Measurements from ENCODE around the gene CD164L2.

The CD164L2 gene

DNA sequence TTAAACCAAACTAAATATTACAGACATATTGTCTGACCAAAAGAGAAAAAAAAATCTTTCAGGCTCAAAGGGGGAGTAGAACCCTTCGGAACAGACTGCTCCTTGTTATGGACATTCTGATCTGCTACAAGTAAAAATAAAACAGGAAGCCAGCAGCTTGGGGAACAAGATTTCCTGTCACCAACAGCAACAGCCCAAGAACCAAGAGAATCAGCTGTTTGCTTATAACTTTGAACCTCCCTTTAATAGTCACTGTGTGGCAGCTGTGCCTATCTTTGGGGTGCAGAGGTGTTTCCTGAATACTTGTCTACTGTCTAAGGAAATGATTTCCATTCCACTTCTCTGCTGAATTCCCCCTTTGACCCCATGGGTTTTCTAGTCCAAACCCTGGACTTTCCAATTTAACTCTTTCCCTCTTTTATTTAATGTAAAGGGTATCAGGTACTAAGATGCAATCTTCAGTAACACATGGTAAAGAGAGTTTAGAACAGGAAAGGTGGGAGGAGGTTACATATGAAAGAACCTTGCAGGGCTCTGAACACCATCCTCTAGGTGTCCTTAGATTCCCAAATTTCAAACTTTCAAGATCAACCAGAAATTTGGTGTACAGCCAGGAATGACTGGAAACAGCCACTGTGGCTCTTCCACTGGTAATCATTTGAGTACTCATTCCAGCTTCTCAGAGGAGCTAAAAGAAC, 47.9 kb upstream of the CD164L2 start:
- ATAC-seq, result no peak; the same call in 2 of the 3 replicates

GRCh38 chr1:27429029-27429425, 45.9 kb upstream of the CD164L2 start:
- no peak for ATAC-seq
- TF ChIP-seq, protein P1, sequence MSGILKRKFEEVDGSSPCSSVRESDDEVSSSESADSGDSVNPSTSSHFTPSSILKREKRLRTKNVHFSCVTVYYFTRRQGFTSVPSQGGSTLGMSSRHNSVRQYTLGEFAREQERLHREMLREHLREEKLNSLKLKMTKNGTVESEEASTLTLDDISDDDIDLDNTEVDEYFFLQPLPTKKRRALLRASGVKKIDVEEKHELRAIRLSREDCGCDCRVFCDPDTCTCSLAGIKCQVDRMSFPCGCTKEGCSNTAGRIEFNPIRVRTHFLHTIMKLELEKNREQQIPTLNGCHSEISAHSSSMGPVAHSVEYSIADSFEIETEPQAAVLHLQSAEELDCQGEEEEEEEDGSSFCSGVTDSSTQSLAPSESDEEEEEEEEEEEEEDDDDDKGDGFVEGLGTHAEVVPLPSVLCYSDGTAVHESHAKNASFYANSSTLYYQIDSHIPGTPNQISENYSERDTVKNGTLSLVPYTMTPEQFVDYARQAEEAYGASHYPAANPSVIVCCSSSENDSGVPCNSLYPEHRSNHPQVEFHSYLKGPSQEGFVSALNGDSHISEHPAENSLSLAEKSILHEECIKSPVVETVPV (CRISPR knock-in tag; IDR thresholded peaks at IDR 0.05), result no peak
- TF ChIP-seq ZNF565 (CRISPR knock-in tag; conservative IDR thresholded peaks at IDR 0.05; ENCODE audit: low read depth) (no peak), ZFP3 (CRISPR knock-in tag; IDR thresholded peaks at IDR 0.05) (no peak), ZC3H10 (CRISPR knock-in tag; IDR thresholded peaks at IDR 0.05) (no peak), BACH2 (CRISPR knock-in tag; IDR thresholded peaks at IDR 0.05; ENCODE audit: borderline replicate concordance) (no peak), RARB (CRISPR knock-in tag; IDR thresholded peaks at IDR 0.05) (no peak), PATZ1 (CRISPR knock-in tag; IDR thresholded peaks at IDR 0.05; ENCODE audit: borderline replicate concordance) (no peak), ESRRG (CRISPR knock-in tag; IDR thresholded peaks at IDR 0.05) (no peak), ZFP30 (CRISPR knock-in tag; IDR thresholded peaks at IDR 0.05) (no peak), ARNTL (CRISPR knock-in tag; IDR thresholded peaks at IDR 0.05; ENCODE audit: borderline replicate concordance, low read depth) (no peak), ZNF70 (CRISPR knock-in tag; IDR thresholded peaks at IDR 0.05) (no peak), ZNF8 (CRISPR knock-in tag; IDR thresholded peaks at IDR 0.05) (no peak), OSR1 (CRISPR knock-in tag; IDR thresholded peaks at IDR 0.05) (no peak), TOX (CRISPR knock-in tag; IDR thresholded peaks at IDR 0.05; ENCODE audit: borderline replicate concordance) (no peak)
- TF ChIP-seq, protein P2, sequence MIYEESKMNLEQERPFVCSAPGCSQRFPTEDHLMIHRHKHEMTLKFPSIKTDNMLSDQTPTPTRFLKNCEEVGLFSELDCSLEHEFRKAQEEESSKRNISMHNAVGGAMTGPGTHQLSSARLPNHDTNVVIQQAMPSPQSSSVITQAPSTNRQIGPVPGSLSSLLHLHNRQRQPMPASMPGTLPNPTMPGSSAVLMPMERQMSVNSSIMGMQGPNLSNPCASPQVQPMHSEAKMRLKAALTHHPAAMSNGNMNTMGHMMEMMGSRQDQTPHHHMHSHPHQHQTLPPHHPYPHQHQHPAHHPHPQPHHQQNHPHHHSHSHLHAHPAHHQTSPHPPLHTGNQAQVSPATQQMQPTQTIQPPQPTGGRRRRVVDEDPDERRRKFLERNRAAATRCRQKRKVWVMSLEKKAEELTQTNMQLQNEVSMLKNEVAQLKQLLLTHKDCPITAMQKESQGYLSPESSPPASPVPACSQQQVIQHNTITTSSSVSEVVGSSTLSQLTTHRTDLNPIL (CRISPR knock-in tag; IDR thresholded peaks at IDR 0.05; ENCODE audit: low read depth), result no peak
- TF ChIP-seq, protein P3, sequence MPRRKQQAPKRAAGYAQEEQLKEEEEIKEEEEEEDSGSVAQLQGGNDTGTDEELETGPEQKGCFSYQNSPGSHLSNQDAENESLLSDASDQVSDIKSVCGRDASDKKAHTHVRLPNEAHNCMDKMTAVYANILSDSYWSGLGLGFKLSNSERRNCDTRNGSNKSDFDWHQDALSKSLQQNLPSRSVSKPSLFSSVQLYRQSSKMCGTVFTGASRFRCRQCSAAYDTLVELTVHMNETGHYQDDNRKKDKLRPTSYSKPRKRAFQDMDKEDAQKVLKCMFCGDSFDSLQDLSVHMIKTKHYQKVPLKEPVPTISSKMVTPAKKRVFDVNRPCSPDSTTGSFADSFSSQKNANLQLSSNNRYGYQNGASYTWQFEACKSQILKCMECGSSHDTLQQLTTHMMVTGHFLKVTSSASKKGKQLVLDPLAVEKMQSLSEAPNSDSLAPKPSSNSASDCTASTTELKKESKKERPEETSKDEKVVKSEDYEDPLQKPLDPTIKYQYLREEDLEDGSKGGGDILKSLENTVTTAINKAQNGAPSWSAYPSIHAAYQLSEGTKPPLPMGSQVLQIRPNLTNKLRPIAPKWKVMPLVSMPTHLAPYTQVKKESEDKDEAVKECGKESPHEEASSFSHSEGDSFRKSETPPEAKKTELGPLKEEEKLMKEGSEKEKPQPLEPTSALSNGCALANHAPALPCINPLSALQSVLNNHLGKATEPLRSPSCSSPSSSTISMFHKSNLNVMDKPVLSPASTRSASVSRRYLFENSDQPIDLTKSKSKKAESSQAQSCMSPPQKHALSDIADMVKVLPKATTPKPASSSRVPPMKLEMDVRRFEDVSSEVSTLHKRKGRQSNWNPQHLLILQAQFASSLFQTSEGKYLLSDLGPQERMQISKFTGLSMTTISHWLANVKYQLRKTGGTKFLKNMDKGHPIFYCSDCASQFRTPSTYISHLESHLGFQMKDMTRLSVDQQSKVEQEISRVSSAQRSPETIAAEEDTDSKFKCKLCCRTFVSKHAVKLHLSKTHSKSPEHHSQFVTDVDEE (CRISPR knock-in tag; IDR thresholded peaks at IDR 0.05), result no peak

More for the DNA sequence above, 47.9 kb upstream of the CD164L2 start:
- TF ChIP-seq TOX (CRISPR knock-in tag; IDR thresholded peaks at IDR 0.05; ENCODE audit: borderline replicate concordance), result no peak
- no peak for TF ChIP-seq ZC3H10 (CRISPR knock-in tag; IDR thresholded peaks at IDR 0.05)
- no peak for TF ChIP-seq ZFP30 (CRISPR knock-in tag; IDR thresholded peaks at IDR 0.05)
- TF ChIP-seq PPARA (CRISPR knock-in tag; IDR thresholded peaks at IDR 0.05; ENCODE audit: borderline replicate concordance), result no peak
- TF ChIP-seq PATZ1 (CRISPR knock-in tag; IDR thresholded peaks at IDR 0.05; ENCODE audit: borderline replicate concordance), result no peak
- TF ChIP-seq, protein P1 (CRISPR knock-in tag; IDR thresholded peaks at IDR 0.05), result no peak
